Neuronal stem cell (in vitro differentiated cells): ENCODE results near the gene ARL6IP1. TPM values are rescaled to one million over a fixed set of nuclear protein-coding genes. Genes with fewer than 3 reads are reported as not detected.

Experiments used
- DNase-seq: peaks from one replicate; pipeline ENCODE4 v3.0.0-alpha.2; 2013; ENCODE audit warnings: low spot score
- H2AFZ ChIP-seq: one replicate; pipeline ENCODE4 v1.6.1; 2013; ENCODE audit warnings: mild to moderate bottlenecking, low read length, inconsistent platforms
- H2AK5ac ChIP-seq: 2 replicates; pipeline ENCODE4 v1.6.1; 2013; ENCODE audit warnings: low read depth, mild to moderate bottlenecking, inconsistent platforms, low read length, moderate library complexity, mixed read lengths
- H2BK120ac ChIP-seq: 2 replicates; pipeline ENCODE4 v1.6.1; 2013; ENCODE audit warnings: low read depth, mild to moderate bottlenecking, inconsistent platforms, low read length, moderate library complexity, mixed read lengths
- H2BK12ac ChIP-seq: one replicate; pipeline ENCODE4 v1.6.1; 2013; ENCODE audit warnings: low read length, inconsistent platforms
- H2BK15ac ChIP-seq: 2 replicates; pipeline ENCODE4 v1.6.1; 2013; ENCODE audit warnings: mild to moderate bottlenecking, low read length, inconsistent platforms, mixed read lengths
- H2BK5ac ChIP-seq: one replicate; pipeline ENCODE4 v1.6.1; 2013; ENCODE audit warnings: inconsistent platforms, mild to moderate bottlenecking, low read length, moderate library complexity
- H3K14ac ChIP-seq: one replicate; pipeline ENCODE4 v1.6.1; 2013; ENCODE audit warnings: low read length, inconsistent platforms
- H3K18ac ChIP-seq: 2 replicates; pipeline ENCODE4 v1.6.1; 2013; ENCODE audit warnings: low read length, inconsistent platforms
- H3K23ac ChIP-seq: 2 replicates; pipeline ENCODE4 v1.6.1; 2013; ENCODE audit warnings: low read depth, mild to moderate bottlenecking, mixed read lengths, low read length, inconsistent platforms; ENCODE audit not compliant: poor library complexity
- H3K27ac ChIP-seq: replicated peaks from 3 replicates; pipeline ENCODE4 v1.5.1; 2013; ENCODE audit warnings: low read length, inconsistent platforms
- H3K27me3 ChIP-seq, 3 experiments: 2 replicates each; pipeline ENCODE4 v1.6.1; 2013; ENCODE audit warnings: low read length in 3 of 3, mild to moderate bottlenecking in 2 of 3, inconsistent platforms in 1 of 3, low read depth in 1 of 3, mixed read lengths in 1 of 3, moderate library complexity in 1 of 3; ENCODE audit not compliant: control insufficient read depth in 3 of 3, insufficient read depth in 3 of 3
- H3K36me3 ChIP-seq, 2 donors: replicated peaks in 1 of 2; 2 replicates each; pipeline ENCODE4 v1.6.1; 2013; ENCODE audit warnings: low read length in 2 of 2; ENCODE audit not compliant: control insufficient read depth in 2 of 2, insufficient read depth in 2 of 2
- H3K4ac ChIP-seq: 2 replicates; pipeline ENCODE4 v1.6.1; 2013; ENCODE audit warnings: inconsistent platforms, mild to moderate bottlenecking, low read length, moderate library complexity
- H3K4me1 ChIP-seq, 2 donors: 1 replicate in 1 of 2; 2 replicates in 1 of 2; pipeline ENCODE4 v1.6.1; 2013; ENCODE audit warnings: low read length in 2 of 2, low read depth in 1 of 2; ENCODE audit not compliant: control insufficient read depth in 2 of 2, insufficient read depth in 1 of 2
- H3K4me2 ChIP-seq: one replicate; pipeline ENCODE4 v1.6.1; 2013; ENCODE audit warnings: mild to moderate bottlenecking, low read length, inconsistent platforms; ENCODE audit not compliant: insufficient read depth, poor library complexity, severe bottlenecking
- H3K4me3 ChIP-seq, 2 donors: 2 replicates each; pipeline ENCODE4 v1.5.1; 2013; ENCODE audit warnings: low read length in 2 of 2, mild to moderate bottlenecking in 2 of 2, inconsistent platforms in 1 of 2, moderate library complexity in 1 of 2
- H3K79me1 ChIP-seq: one replicate; pipeline ENCODE4 v1.6.1; 2013; ENCODE audit warnings: low read depth, mild to moderate bottlenecking, inconsistent platforms, low read length, moderate library complexity
- H3K9ac ChIP-seq: one replicate; pipeline ENCODE4 v1.6.1; 2013; ENCODE audit warnings: mild to moderate bottlenecking, low read depth, low read length, inconsistent platforms; ENCODE audit not compliant: poor library complexity
- H3K9me3 ChIP-seq, 2 donors: replicated peaks in 1 of 2; 2 replicates each; pipeline versions ENCODE3 to v1.6.1; 2013; ENCODE audit warnings: low read length in 2 of 2, mild to moderate bottlenecking in 2 of 2, inconsistent platforms in 1 of 2, low read depth in 1 of 2, mixed read lengths in 1 of 2, moderate library complexity in 1 of 2; ENCODE audit not compliant: control insufficient read depth in 2 of 2, insufficient read depth in 1 of 2
- H4K8ac ChIP-seq: one replicate; pipeline ENCODE4 v1.6.1; 2013; ENCODE audit warnings: low read depth, mild to moderate bottlenecking, inconsistent platforms, low read length, moderate library complexity
- H4K91ac ChIP-seq: one replicate; pipeline ENCODE4 v1.6.1; 2013; ENCODE audit warnings: low read length, low read depth, mild to moderate bottlenecking, inconsistent platforms; ENCODE audit not compliant: poor library complexity
- WGBS, 2 donors: extraction: QIAGEN DNeasy Blood & Tissue Kit; methylation state at CpG; one replicate each; pipeline ENCODE4 v1.1.7; 2013; ENCODE audit warnings: missing lambda C conversion rate in 2 of 2, mixed read lengths in 1 of 2; ENCODE audit not compliant: insufficient read length in 2 of 2, insufficient replicate concordance in 1 of 2; ENCODE audit errors: extremely low coverage in 2 of 2; 5-methylcytosine and 5-hydroxymethylcytosine counted together
- polyA plus RNA-seq, 2 experiments: library from polyadenylated mRNA; stranded (reverse); fragments of 200-250 nt; gene quantifications; one replicate each; pipeline ENCODE4 v1.2.3, GENCODE V29; 2013

ARL6IP1 gene
- 499 TPM for polyA plus RNA-seq (2013, experiment 1 of 2)
- polyA plus RNA-seq (2013, experiment 2 of 2): 508 TPM

- peaks cover 2 to 12% of the 10 kb centered on the region in 2 donors for H3K4me1 ChIP-seq
- H2BK12ac ChIP-seq: no peak within 1 kb of the TSS
- H3K27me3 ChIP-seq: no peaks in the 10 kb centered on the region
- peaks cover 4 to 53% of the 10 kb centered on the region in 2 donors for H3K36me3 ChIP-seq
- H2BK15ac ChIP-seq: peak within 1 kb of the TSS; percentile 91
- peak within 1 kb of the TSS; percentile 77 for H3K4ac ChIP-seq
- H2BK120ac ChIP-seq: peak within 1 kb of the TSS; percentile 95
- no peaks in the 10 kb centered on the region for H3K9me3 ChIP-seq
- peak within 1 kb of the TSS; percentile 98 for H2BK5ac ChIP-seq
- H4K91ac ChIP-seq: peak within 1 kb of the TSS; percentile 82
- H3K27ac ChIP-seq: peak within 1 kb of the TSS; percentile 95
- H3K79me1 ChIP-seq: peaks cover 6% of the 10 kb centered on the region
- H3K4me2 ChIP-seq: peak within 1 kb of the TSS; percentile 71
- H4K8ac ChIP-seq: peak within 1 kb of the TSS; percentile 76
- peak within 1 kb of the TSS; percentile 99 for H3K23ac ChIP-seq
- WGBS, 2 donors: no CpG with 5 or more reads among the region's 77 CpGs
- peak within 1 kb of the TSS; percentile 91 to 95 for H3K4me3 ChIP-seq
- peak within 1 kb of the TSS; percentile 97 for H3K9ac ChIP-seq
- peak within 1 kb of the TSS; percentile 95 for H3K14ac ChIP-seq
- H3K18ac ChIP-seq: peak within 1 kb of the TSS; percentile 98
- peak; percentile 99 for DNase-seq
- H2AK5ac ChIP-seq: peak within 1 kb of the TSS; percentile 96
- H2AFZ ChIP-seq: peak within 1 kb of the TSS; percentile 81
These were observed at the start of gene ARL6IP1 for GRCh38 chr16:18801145-18801972. Gene ARL6IP1, minus strand, starts transcription at chr16:18801549. Its CDS starts 83 bp downstream, at chr16:18801466.

GRCh38 chr16:18846416-18846815 is 45.1 kb upstream of the ARL6IP1 start:
- H2BK5ac ChIP-seq: no peak overlapping the region
- H4K91ac ChIP-seq: no peak overlapping the region
- no peak overlapping the region for H2AK5ac ChIP-seq
- H2BK15ac ChIP-seq: no peak overlapping the region
- no peak overlapping the region for H2BK12ac ChIP-seq
- H3K14ac ChIP-seq: no peak overlapping the region
- no peak overlapping the region for H3K4me3 ChIP-seq
- no peak overlapping the region for H3K27ac ChIP-seq
- no peak overlapping the region for H3K4me2 ChIP-seq
- peaks cover 28 to 93% of the 10 kb centered on the region in 2 donors for H3K36me3 ChIP-seq
- no peaks in the 10 kb centered on the region for H3K4me1 ChIP-seq
- H3K79me1 ChIP-seq: no peaks in the 10 kb centered on the region
- H2AFZ ChIP-seq: no peak overlapping the region
- no peak overlapping the region for H3K18ac ChIP-seq
- H3K23ac ChIP-seq: no peak overlapping the region
- no peaks in the 10 kb centered on the region for H3K9me3 ChIP-seq
- WGBS, 2 donors: no CpG with 5 or more reads among the region's 1 CpG
- H4K8ac ChIP-seq: no peak overlapping the region
- H3K9ac ChIP-seq: no peak overlapping the region
- no peaks in the 10 kb centered on the region for H3K27me3 ChIP-seq
- H3K4ac ChIP-seq: no peak overlapping the region
- no peak for DNase-seq
- no peak overlapping the region for H2BK120ac ChIP-seq

GRCh38 chr16:18842565-18842964 is 41.2 kb upstream of the ARL6IP1 start:
- Histone ChIP-seq H3K14ac (no peak overlapping the region), H3K36me3 (peaks cover 23 to 93% of the 10 kb centered on the region in 2 donors)
- no CpG with 5 or more reads among the region's 6 CpGs for WGBS, 2 donors

GRCh38 chr16:18841833-18842525 is 40.6 kb upstream of the ARL6IP1 start:
- no peak for DNase-seq
- no peak overlapping the region for H2AFZ ChIP-seq
- H2BK5ac ChIP-seq: no peak overlapping the region
- H3K18ac ChIP-seq: no peak overlapping the region
- H2AK5ac ChIP-seq: no peak overlapping the region
- no peak overlapping the region for H3K4me2 ChIP-seq
- H3K36me3 ChIP-seq: peaks cover 23 to 93% of the 10 kb centered on the region in 2 donors
- no peak overlapping the region for H2BK15ac ChIP-seq
- no peaks in the 10 kb centered on the region for H3K27me3 ChIP-seq
- WGBS, 2 donors: no CpG with 5 or more reads among the region's 7 CpGs
- no peak overlapping the region for H3K14ac ChIP-seq
- no peaks in the 10 kb centered on the region for H3K4me1 ChIP-seq
- H2BK12ac ChIP-seq: no peak overlapping the region
- H3K27ac ChIP-seq: no peak overlapping the region
- no peaks in the 10 kb centered on the region for H3K9me3 ChIP-seq
- H3K9ac ChIP-seq: no peak overlapping the region
- H4K8ac ChIP-seq: no peak overlapping the region
- H3K79me1 ChIP-seq: no peaks in the 10 kb centered on the region
- no peak overlapping the region for H3K23ac ChIP-seq
- no peak overlapping the region for H2BK120ac ChIP-seq
- H3K4ac ChIP-seq: no peak overlapping the region
- H4K91ac ChIP-seq: no peak overlapping the region
- H3K4me3 ChIP-seq: no peak overlapping the region

More at GRCh38 chr16:18842565-18842964, 41.2 kb upstream of the ARL6IP1 start:
- no peak overlapping the region for H3K4me2 ChIP-seq
- H3K27ac ChIP-seq: no peak overlapping the region
- H3K9me3 ChIP-seq: no peaks in the 10 kb centered on the region
- H2BK120ac ChIP-seq: no peak overlapping the region
- H3K4me3 ChIP-seq: no peak overlapping the region
- no peak overlapping the region for H3K18ac ChIP-seq
- no peak overlapping the region for H3K4ac ChIP-seq
- no peak overlapping the region for H4K91ac ChIP-seq
- H2BK5ac ChIP-seq: no peak overlapping the region
- no peak overlapping the region for H2AFZ ChIP-seq
- H3K23ac ChIP-seq: no peak overlapping the region
- no peak overlapping the region for H4K8ac ChIP-seq
- H3K9ac ChIP-seq: no peak overlapping the region
- H2BK12ac ChIP-seq: no peak overlapping the region
- no peak for DNase-seq
- no peaks in the 10 kb centered on the region for H3K4me1 ChIP-seq
- no peak overlapping the region for H2BK15ac ChIP-seq
- H3K27me3 ChIP-seq: no peaks in the 10 kb centered on the region
- no peaks in the 10 kb centered on the region for H3K79me1 ChIP-seq
- H2AK5ac ChIP-seq: no peak overlapping the region
